ENCODE data around the gene TINAGL1.

TINAGL1 gene

DNA sequence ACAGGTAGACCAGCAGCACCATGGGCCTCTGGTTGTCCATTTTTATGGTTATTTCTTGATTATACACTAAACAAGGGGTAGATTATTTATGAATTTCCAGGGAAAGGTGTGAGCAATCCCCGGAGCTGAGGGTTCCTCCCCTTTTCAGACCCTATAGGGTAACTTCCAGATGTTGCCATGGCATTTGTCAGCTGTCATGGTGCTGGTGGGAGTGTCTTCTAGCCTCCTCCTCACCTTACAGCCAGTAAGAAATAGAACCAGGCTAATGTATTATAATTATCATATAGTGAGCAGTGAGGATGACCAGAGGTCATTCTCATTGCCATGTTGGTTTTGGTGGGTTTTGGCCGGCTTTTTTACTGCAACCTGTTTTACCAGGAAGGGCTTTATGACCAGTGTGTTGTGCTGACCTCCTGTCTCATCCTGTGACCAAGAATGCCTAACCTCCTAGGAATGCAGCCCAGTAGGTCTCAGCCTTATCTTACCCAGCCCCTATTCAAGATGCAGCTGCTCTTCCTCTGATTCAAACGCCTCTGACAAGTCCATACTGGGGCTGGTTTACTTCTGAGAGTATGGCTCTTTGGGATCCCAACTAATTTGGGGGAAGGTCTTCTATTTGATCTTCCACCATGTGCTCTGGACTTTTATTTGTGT lies 13.5 kb upstream of the TINAGL1 start:
- Histone ChIP-seq H2BK15ac (replicated peaks; ENCODE audit: low read depth) (no peak overlapping the region), H4K5ac (ENCODE audit: low read length) (no peak overlapping the region), H3K27ac (ENCODE audit: low read depth, low read length) (no peak overlapping the region), H3K79me1 (ENCODE audit: low read length) (no peaks in the 10 kb centered on the region), H2BK5ac (ENCODE audit: low read length) (no peak overlapping the region), H2BK120ac (ENCODE audit: low read depth, low read length) (no peak overlapping the region), H3K4ac (ENCODE audit: low read depth, low read length) (no peak overlapping the region), H3K79me2 (ENCODE audit: control insufficient read depth, insufficient read depth, low read length) (no peaks in the 10 kb centered on the region), H3K4me2 (ENCODE audit: low read length) (no peak overlapping the region), H3K56ac (ENCODE audit: low read length) (peak overlapping the region; percentile 67), H3K18ac (ENCODE audit: low read length) (peak overlapping the region; percentile 51), H3K4me3 (ENCODE audit: low read length) (no peak overlapping the region), H4K8ac (ENCODE audit: low read depth, low read length) (no peak overlapping the region), H3K36me3 (ENCODE audit: control insufficient read depth, insufficient read depth, low read length) (no peaks in the 10 kb centered on the region), H3K27me3 (ENCODE audit: insufficient read depth, low read length, poor library complexity) (no peaks in the 10 kb centered on the region), H3K4me1 (ENCODE audit: control insufficient read depth, low read depth, low read length) (no peaks in the 10 kb centered on the region), H2AK5ac (ENCODE audit: low read length) (no peak overlapping the region), H3K23ac (ENCODE audit: low read length) (no peak overlapping the region), H3K9ac (ENCODE audit: low read length) (no peak overlapping the region)
- peak; percentile 96 for DNase-seq
- no CpG with 5 or more reads among the region's 3 CpGs for WGBS (ENCODE audit: extremely low coverage, insufficient coverage, low lambda C conversion rate)

DNA sequence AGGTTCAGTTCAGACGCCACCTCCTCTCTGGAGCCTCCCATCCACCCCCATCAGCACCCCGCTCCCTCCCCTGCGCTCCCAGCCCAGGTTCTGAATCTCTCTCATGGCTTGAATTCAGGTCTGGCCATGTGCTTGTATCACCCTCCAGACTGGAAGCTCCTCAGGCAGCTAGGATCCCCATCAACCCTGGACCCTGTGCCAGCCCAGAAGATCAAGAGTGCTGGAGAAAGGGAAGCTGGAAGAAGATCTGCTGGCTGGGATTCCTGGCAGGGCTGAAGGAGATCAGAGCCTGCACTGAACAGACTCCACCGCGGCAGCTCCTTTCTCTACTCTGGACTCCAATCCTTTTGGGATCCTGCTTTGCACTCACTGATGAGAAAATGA lies 11.7 kb upstream of the TINAGL1 start:
- no peak overlapping the region for H3K23ac ChIP-seq (ENCODE audit: low read length)
- H3K4ac ChIP-seq (ENCODE audit: low read depth, low read length) = no peak overlapping the region
- H3K79me2 ChIP-seq (ENCODE audit: control insufficient read depth, insufficient read depth, low read length) = no peaks in the 10 kb centered on the region
- H2BK15ac ChIP-seq (replicated peaks; ENCODE audit: low read depth) = peak overlapping the region; percentile 5
- H3K27ac ChIP-seq (ENCODE audit: low read depth, low read length) = no peak overlapping the region
- no peak overlapping the region for H3K4me3 ChIP-seq (ENCODE audit: low read length)
- no peaks in the 10 kb centered on the region for H3K27me3 ChIP-seq (ENCODE audit: insufficient read depth, low read length, poor library complexity)
- WGBS (ENCODE audit: extremely low coverage, insufficient coverage, low lambda C conversion rate) = no CpG with 5 or more reads among the region's 5 CpGs
- H3K56ac ChIP-seq (ENCODE audit: low read length) = peak overlapping the region; percentile 56
- H3K18ac ChIP-seq (ENCODE audit: low read length) = peak overlapping the region; percentile 44
- no peaks in the 10 kb centered on the region for H3K4me1 ChIP-seq (ENCODE audit: control insufficient read depth, low read depth, low read length)
- no peak overlapping the region for H2BK5ac ChIP-seq (ENCODE audit: low read length)
- no peak overlapping the region for H2AK5ac ChIP-seq (ENCODE audit: low read length)
- H3K79me1 ChIP-seq (ENCODE audit: low read length) = no peaks in the 10 kb centered on the region
- no peak overlapping the region for H2BK120ac ChIP-seq (ENCODE audit: low read depth, low read length)
- no peak overlapping the region for H3K9ac ChIP-seq (ENCODE audit: low read length)
- H3K4me2 ChIP-seq (ENCODE audit: low read length) = no peak overlapping the region
- no peaks in the 10 kb centered on the region for H3K36me3 ChIP-seq (ENCODE audit: control insufficient read depth, insufficient read depth, low read length)
- H4K5ac ChIP-seq (ENCODE audit: low read length) = no peak overlapping the region
- H4K8ac ChIP-seq (ENCODE audit: low read depth, low read length) = no peak overlapping the region
- DNase-seq = no peak

DNA sequence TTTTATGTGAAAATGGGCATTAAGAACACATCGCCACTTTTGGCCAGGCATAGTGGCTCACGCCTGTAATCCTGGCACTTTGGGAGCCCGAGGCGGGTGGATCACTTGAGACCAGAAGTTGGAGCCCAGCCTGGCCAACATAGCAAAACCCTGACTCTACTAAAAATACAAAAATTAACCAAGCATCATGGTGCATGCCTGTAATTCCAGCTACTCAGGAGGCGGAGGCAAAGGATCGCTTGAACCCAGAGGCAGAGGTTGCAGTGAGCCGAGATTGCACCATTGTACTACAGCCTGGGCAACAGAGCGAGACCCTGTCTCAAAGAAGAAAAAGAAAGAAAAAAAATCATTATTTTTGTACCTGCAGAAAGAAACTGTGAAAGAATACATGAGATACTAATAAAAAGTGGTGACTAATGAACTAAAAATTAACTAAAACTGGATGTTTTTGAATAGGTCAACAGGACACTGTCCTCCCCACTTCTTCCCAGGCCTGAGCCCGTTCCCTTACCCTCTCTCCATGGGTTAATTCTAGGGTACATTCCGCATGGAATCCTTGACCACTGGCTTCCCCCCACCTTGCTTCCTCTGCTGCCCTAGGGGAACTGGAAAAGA lies 8.3 kb upstream of the TINAGL1 start:
- Histone ChIP-seq H3K36me3 (ENCODE audit: control insufficient read depth, insufficient read depth, low read length) (no peaks in the 10 kb centered on the region), H3K9ac (ENCODE audit: low read length) (no peak overlapping the region), H3K79me1 (ENCODE audit: low read length) (no peaks in the 10 kb centered on the region), H3K23ac (ENCODE audit: low read length) (no peak overlapping the region), H2BK15ac (replicated peaks; ENCODE audit: low read depth) (no peak overlapping the region), H3K4me2 (ENCODE audit: low read length) (no peak overlapping the region), H2AK5ac (ENCODE audit: low read length) (no peak overlapping the region), H3K79me2 (ENCODE audit: control insufficient read depth, insufficient read depth, low read length) (no peaks in the 10 kb centered on the region), H3K18ac (ENCODE audit: low read length) (no peak overlapping the region), H3K4ac (ENCODE audit: low read depth, low read length) (no peak overlapping the region), H3K27ac (ENCODE audit: low read depth, low read length) (no peak overlapping the region), H2BK5ac (ENCODE audit: low read length) (no peak overlapping the region), H4K5ac (ENCODE audit: low read length) (no peak overlapping the region), H3K4me1 (ENCODE audit: control insufficient read depth, low read depth, low read length) (peaks cover 2% of the 10 kb centered on the region), H2BK120ac (ENCODE audit: low read depth, low read length) (no peak overlapping the region), H4K8ac (ENCODE audit: low read depth, low read length) (no peak overlapping the region), H3K4me3 (ENCODE audit: low read length) (no peak overlapping the region), H3K27me3 (ENCODE audit: insufficient read depth, low read length, poor library complexity) (no peaks in the 10 kb centered on the region), H3K56ac (ENCODE audit: low read length) (no peak overlapping the region)
- WGBS (ENCODE audit: extremely low coverage, insufficient coverage, low lambda C conversion rate) = no CpG with 5 or more reads among the region's 10 CpGs
- no peak for DNase-seq

DNA sequence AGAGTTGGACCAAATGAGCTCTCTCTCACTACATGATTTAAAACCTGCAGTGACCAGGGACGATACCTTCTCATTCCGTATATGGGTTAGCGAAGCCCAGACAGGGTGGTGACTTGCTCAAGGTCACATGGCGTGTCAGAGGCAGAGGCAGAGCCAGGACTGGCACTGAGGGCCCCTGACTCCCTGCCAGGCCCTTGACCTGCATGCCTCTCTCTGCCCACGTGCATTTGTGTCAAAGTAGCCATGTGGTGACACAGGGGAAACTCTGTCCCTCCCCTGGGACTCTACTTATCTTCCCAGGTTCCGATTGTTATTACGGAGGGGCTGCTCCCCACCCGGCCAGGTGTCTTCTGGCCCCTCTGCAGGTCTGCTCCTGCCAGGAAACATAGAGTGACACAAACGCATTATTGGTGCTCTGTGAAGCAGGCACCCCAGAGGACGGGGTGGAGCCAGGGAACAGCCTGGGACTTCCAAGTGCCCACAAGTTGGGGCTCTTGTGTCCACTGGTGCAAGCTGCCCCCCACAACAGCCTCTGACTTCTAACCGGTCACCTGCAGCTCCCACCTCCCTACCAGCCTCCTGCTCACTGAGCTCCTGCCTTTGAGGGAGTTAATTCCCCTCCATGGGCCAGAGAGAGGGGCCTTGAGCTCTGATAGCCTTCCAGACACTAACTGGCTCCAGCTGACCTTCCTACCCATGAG lies 7.3 kb upstream of the TINAGL1 start:
- no peak overlapping the region for H2AK5ac ChIP-seq (ENCODE audit: low read length)
- H3K27me3 ChIP-seq (ENCODE audit: insufficient read depth, low read length, poor library complexity) = no peaks in the 10 kb centered on the region
- H3K18ac ChIP-seq (ENCODE audit: low read length) = no peak overlapping the region
- no peak overlapping the region for H3K9ac ChIP-seq (ENCODE audit: low read length)
- H4K8ac ChIP-seq (ENCODE audit: low read depth, low read length) = no peak overlapping the region
- H2BK120ac ChIP-seq (ENCODE audit: low read depth, low read length) = no peak overlapping the region
- H3K4ac ChIP-seq (ENCODE audit: low read depth, low read length) = no peak overlapping the region
- H3K4me3 ChIP-seq (ENCODE audit: low read length) = no peak overlapping the region
- H3K27ac ChIP-seq (ENCODE audit: low read depth, low read length) = no peak overlapping the region
- H3K4me2 ChIP-seq (ENCODE audit: low read length) = no peak overlapping the region
- DNase-seq = no peak
- H2BK5ac ChIP-seq (ENCODE audit: low read length) = no peak overlapping the region
- no peak overlapping the region for H2BK15ac ChIP-seq (replicated peaks; ENCODE audit: low read depth)
- WGBS (ENCODE audit: extremely low coverage, insufficient coverage, low lambda C conversion rate) = no CpG with 5 or more reads among the region's 11 CpGs
- no peaks in the 10 kb centered on the region for H3K79me2 ChIP-seq (ENCODE audit: control insufficient read depth, insufficient read depth, low read length)
- no peak overlapping the region for H3K56ac ChIP-seq (ENCODE audit: low read length)
- H3K4me1 ChIP-seq (ENCODE audit: control insufficient read depth, low read depth, low read length) = peaks cover 2% of the 10 kb centered on the region
- H3K23ac ChIP-seq (ENCODE audit: low read length) = no peak overlapping the region
- no peaks in the 10 kb centered on the region for H3K79me1 ChIP-seq (ENCODE audit: low read length)
- H4K5ac ChIP-seq (ENCODE audit: low read length) = no peak overlapping the region
- no peaks in the 10 kb centered on the region for H3K36me3 ChIP-seq (ENCODE audit: control insufficient read depth, insufficient read depth, low read length)

DNA sequence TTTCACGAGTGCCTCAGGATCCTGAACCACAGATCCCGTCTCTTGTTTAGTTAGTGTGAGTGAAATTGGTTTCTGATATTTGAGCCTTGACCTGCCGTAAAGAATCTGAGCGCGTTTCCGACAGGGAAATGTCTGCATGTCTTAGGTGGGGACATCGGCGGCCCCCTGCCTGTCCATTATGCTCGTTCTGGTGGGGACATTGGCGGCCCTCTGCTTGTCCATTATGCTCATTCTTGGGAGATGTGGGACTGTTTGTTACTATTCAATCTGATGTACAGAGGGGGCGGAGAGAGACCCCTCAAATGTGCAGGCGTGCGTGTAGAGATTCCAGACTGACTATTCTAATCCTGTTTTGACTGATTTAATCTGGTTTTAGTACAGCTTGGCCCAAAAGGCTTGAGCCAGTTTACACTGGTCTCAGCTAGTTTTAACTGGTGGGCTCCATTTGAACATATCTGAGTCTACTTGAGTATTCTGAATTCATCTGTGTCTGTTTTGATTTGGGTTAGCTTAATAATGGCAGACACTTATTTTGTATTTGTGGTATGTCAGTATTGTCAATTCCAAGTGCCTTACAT lies 6.6 kb upstream of the TINAGL1 start:
- no peak overlapping the region for H3K4me3 ChIP-seq (ENCODE audit: low read length)
- H3K79me1 ChIP-seq (ENCODE audit: low read length) = no peaks in the 10 kb centered on the region
- H3K4ac ChIP-seq (ENCODE audit: low read depth, low read length) = no peak overlapping the region
- H2AK5ac ChIP-seq (ENCODE audit: low read length) = no peak overlapping the region
- no peak overlapping the region for H2BK5ac ChIP-seq (ENCODE audit: low read length)
- H2BK15ac ChIP-seq (replicated peaks; ENCODE audit: low read depth) = no peak overlapping the region
- WGBS (ENCODE audit: extremely low coverage, insufficient coverage, low lambda C conversion rate) = no CpG with 5 or more reads among the region's 13 CpGs
- no peaks in the 10 kb centered on the region for H3K27me3 ChIP-seq (ENCODE audit: insufficient read depth, low read length, poor library complexity)
- H3K56ac ChIP-seq (ENCODE audit: low read length) = no peak overlapping the region
- no peak overlapping the region for H4K8ac ChIP-seq (ENCODE audit: low read depth, low read length)
- H3K79me2 ChIP-seq (ENCODE audit: control insufficient read depth, insufficient read depth, low read length) = no peaks in the 10 kb centered on the region
- H4K5ac ChIP-seq (ENCODE audit: low read length) = no peak overlapping the region
- H3K18ac ChIP-seq (ENCODE audit: low read length) = no peak overlapping the region
- no peaks in the 10 kb centered on the region for H3K36me3 ChIP-seq (ENCODE audit: control insufficient read depth, insufficient read depth, low read length)
- no peak overlapping the region for H3K9ac ChIP-seq (ENCODE audit: low read length)
- H3K27ac ChIP-seq (ENCODE audit: low read depth, low read length) = no peak overlapping the region
- H3K4me1 ChIP-seq (ENCODE audit: control insufficient read depth, low read depth, low read length) = peaks cover 2% of the 10 kb centered on the region
- no peak overlapping the region for H2BK120ac ChIP-seq (ENCODE audit: low read depth, low read length)
- DNase-seq = no peak
- H3K23ac ChIP-seq (ENCODE audit: low read length) = no peak overlapping the region
- no peak overlapping the region for H3K4me2 ChIP-seq (ENCODE audit: low read length)
